H1 (cell line): ENCODE results near the gene SCAMP2. TPM values are rescaled to one million over a fixed set of nuclear protein-coding genes. Genes with fewer than 3 reads are reported as not detected.

Experiments used
- CTCF ChIP-seq, 3 experiments: IDR thresholded peaks; 1 replicate in 2 of 3; 2 replicates in 1 of 3; pipeline versions ENCODE4 v1.5.1 to v1.6.1; 2011; ENCODE audit warnings: low read length in 3 of 3, mild to moderate bottlenecking in 3 of 3, inconsistent platforms in 2 of 3, low read depth in 1 of 3, moderate library complexity in 1 of 3; ENCODE audit not compliant: insufficient read depth in 1 of 3; ENCODE audit errors: control extremely low read depth in 1 of 3
- E2F6 ChIP-seq: IDR thresholded peaks from 2 replicates; pipeline ENCODE4 v1.6.1; 2012; ENCODE audit warnings: inconsistent platforms
- KDM5A ChIP-seq: fragments of 200-600 bp; IDR thresholded peaks from 2 replicates; pipeline ENCODE4 v1.7.1; 2012; ENCODE audit warnings: mild to moderate bottlenecking, low read length, inconsistent platforms, mixed read lengths
- RAD21 ChIP-seq, 2 experiments: IDR thresholded peaks in 1 of 2; conservative IDR thresholded peaks in 1 of 2; 2 replicates each; pipeline ENCODE4 v1.6.1; 2011; ENCODE audit warnings: low read depth in 2 of 2, low read length in 2 of 2, improper control_type of control experiment in 1 of 2, inconsistent platforms in 1 of 2, mild to moderate bottlenecking in 1 of 2, moderate library complexity in 1 of 2
- SAP30 ChIP-seq: fragments of 300-600 bp; sonication (generic); IDR thresholded peaks from 2 replicates; pipeline ENCODE4 v1.7.1; 2012; ENCODE audit warnings: low read length, moderate library complexity, mild to moderate bottlenecking, inconsistent platforms; ENCODE audit not compliant: insufficient read depth, insufficient replicate concordance
- polyA plus RNA-seq, 7 experiments: library from polyadenylated mRNA; depleted of rRNA in 3 of 7; stranded (reverse) in 5 of 7; unstranded in 2 of 7; fragments of >200 nt in 5 of 7; fragments of 200-250 nt in 2 of 7; gene quantifications; 1 replicate in 5 of 7; 2 replicates in 1 of 7; 4 replicates in 1 of 7; pipeline versions ENCODE4 v1.2.1 to v1.2.3, GENCODE V29; 2011 to 2013; ENCODE audit warnings: missing spikeins in 2 of 7, mixed read lengths in 2 of 7
- total RNA-seq: library from RNA; stranded (reverse); fragmentation: NEBNext Ultra II Directional; extraction: Animal tissue kit (Norgen Biotek cat#: 25700); gene quantifications from 2 replicates; pipeline ENCODE4 v1.2.1, GENCODE V29; 2021
- TF ChIP-seq, protein P1 (sequence below): IDR thresholded peaks from 2 replicates; pipeline ENCODE4 v1.6.1; 2012; ENCODE audit warnings: inconsistent platforms

SCAMP2 gene
- total and polyA plus RNA-seq, 2 of the 8 experiments (the other 6 are each of a cell fraction or from before 2014, with no cell fraction given): 41.7 to 131 TPM

DNA sequence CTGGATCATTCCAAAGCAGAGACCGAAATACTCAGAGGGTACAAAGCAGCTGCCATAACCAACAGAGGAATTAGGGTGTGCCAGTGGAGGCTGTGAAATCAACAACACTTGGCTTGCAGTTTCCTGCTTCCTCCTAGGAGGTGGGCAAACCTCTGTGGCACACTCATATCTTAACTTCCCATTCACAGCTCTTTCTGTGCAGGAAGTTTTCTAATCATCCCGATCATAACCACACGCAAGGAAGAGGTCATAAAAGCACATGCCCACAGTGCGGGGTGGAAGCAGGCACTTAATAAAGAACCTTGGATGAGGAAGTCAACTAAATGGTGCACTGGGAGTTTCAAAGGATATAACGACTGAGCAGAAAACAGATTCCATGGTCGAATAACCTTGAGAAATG, 5.1 kb downstream of the SCAMP2 start (continued):
- TF ChIP-seq E2F6 (no peak), CTCF (IDR thresholded peaks at IDR 0.05; ENCODE audit: control extremely low read depth in 1 of 3, insufficient read depth in 1 of 3, low read depth in 1 of 3, low read length in 3 of 3) (no peak), KDM5A (no peak), SAP30 (no peak), RAD21 (IDR thresholded peaks at IDR 0.05 in 1 of 2, conservative IDR thresholded peaks at IDR 0.05 in 1 of 2; ENCODE audit: low read depth in 2 of 2, low read length in 2 of 2) (no peak)
- TF ChIP-seq, protein P1, sequence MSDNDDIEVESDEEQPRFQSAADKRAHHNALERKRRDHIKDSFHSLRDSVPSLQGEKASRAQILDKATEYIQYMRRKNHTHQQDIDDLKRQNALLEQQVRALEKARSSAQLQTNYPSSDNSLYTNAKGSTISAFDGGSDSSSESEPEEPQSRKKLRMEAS: no peak
- TF ChIP-seq, all 59 proteins: peak for 0
